Endothelial cell of umbilical vein (primary cell): ENCODE results near the gene LRRK2.

ENCODE experiments used
- CTCF ChIP-seq, 2 donors: IDR thresholded peaks; 1 replicate in 1 of 2; 2 replicates in 1 of 2; pipeline ENCODE4 v1.5.1; 2011; ENCODE audit warnings: low read length in 2 of 2, mild to moderate bottlenecking in 2 of 2, moderate library complexity in 2 of 2, control low read depth in 1 of 2, inconsistent platforms in 1 of 2, low read depth in 1 of 2; ENCODE audit not compliant: insufficient read depth in 1 of 2; ENCODE audit errors: extremely low read depth in 1 of 2
- EZH2 ChIP-seq: IDR thresholded peaks from 2 replicates; pipeline ENCODE4 v1.6.1; 2012; ENCODE audit warnings: borderline replicate concordance, low read depth, mild to moderate bottlenecking, moderate library complexity, low read length, inconsistent platforms; ENCODE audit not compliant: severe bottlenecking
- FOS ChIP-seq: IDR thresholded peaks from 2 replicates; pipeline ENCODE4 v1.6.1; 2011; ENCODE audit warnings: mild to moderate bottlenecking, low read length, moderate library complexity, borderline replicate concordance; ENCODE audit not compliant: insufficient read depth
- GATA2 ChIP-seq: IDR thresholded peaks from 2 replicates; pipeline ENCODE4 v1.7.0; 2011; ENCODE audit warnings: low read depth, mild to moderate bottlenecking, moderate library complexity, mixed read lengths, low read length; ENCODE audit not compliant: insufficient read length, insufficient read depth
- JUN ChIP-seq: IDR thresholded peaks from 2 replicates; pipeline ENCODE4 v1.6.1; 2011; ENCODE audit warnings: borderline replicate concordance, low read depth; ENCODE audit not compliant: insufficient read length, insufficient read depth
- MAX ChIP-seq: IDR thresholded peaks from 2 replicates; pipeline ENCODE4 v1.6.1; 2011; ENCODE audit not compliant: insufficient read depth, insufficient read length
- MYC ChIP-seq: IDR thresholded peaks from one replicate; pipeline ENCODE4 v1.6.1; 2011; ENCODE audit warnings: mild to moderate bottlenecking, low read depth, low read length
- POLR2A ChIP-seq: IDR thresholded peaks from 2 replicates; pipeline ENCODE4 v1.6.1; 2012; ENCODE audit warnings: low read depth, mild to moderate bottlenecking, control low read depth, low read length
- POLR2AphosphoS5 ChIP-seq: IDR thresholded peaks from 2 replicates; pipeline ENCODE4 v1.6.1; 2012; ENCODE audit warnings: low read depth, mild to moderate bottlenecking, control low read depth, low read length, moderate library complexity; ENCODE audit not compliant: insufficient read depth

DNA sequence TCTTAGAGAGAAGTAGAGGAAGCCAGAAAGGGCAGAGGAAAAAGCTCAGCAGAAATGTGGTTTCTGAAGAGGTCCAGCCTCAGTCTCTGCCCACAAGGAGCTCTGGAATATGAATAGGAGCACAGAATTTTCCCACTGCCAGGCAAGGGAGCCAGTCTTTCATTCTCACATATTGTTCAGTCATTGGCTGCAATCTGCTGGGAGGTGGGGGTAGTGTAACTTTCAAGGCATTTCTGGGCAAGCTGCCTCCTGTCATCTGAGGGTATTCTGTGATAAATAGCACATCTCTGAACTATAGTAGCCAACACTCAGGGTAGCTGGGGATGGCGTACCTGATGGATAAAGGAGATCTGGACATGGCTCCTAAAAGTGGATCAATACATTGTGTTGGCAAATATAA, 127.2 kb downstream of the LRRK2 start:
- no peak for TF ChIP-seq POLR2AphosphoS5
- TF ChIP-seq CTCF (IDR thresholded peaks at IDR 0.05; ENCODE audit: extremely low read depth in 1 of 2, insufficient read depth in 1 of 2, low read depth in 1 of 2, low read length in 2 of 2): no peak
- no peak for TF ChIP-seq POLR2A
- TF ChIP-seq EZH2: no peak
- no peak for TF ChIP-seq JUN
- no peak for TF ChIP-seq GATA2
- TF ChIP-seq MYC: no peak
- no peak for TF ChIP-seq MAX
- TF ChIP-seq FOS: no peak
